Lower leg skin (tissue), 3 donors: ENCODE results near the gene CMTM8.

Source experiments
- POLR2A ChIP-seq, 2 donors: fragments of 450-650 bp; IDR thresholded peaks; one replicate each; pipeline ENCODE4 v1.6.1; 2016 to 2017; ENCODE audit warnings: antibody characterized with exemption in 2 of 2, mild to moderate bottlenecking in 1 of 2, moderate library complexity in 1 of 2
- TF ChIP-seq, protein P1 (sequence below), 3 donors: fragments of 450-650 bp; IDR thresholded peaks; one replicate each; pipeline ENCODE4 v1.5.1; 2016; ENCODE audit warnings: antibody characterized with exemption in 3 of 3, mild to moderate bottlenecking in 3 of 3, moderate library complexity in 2 of 3

DNA sequence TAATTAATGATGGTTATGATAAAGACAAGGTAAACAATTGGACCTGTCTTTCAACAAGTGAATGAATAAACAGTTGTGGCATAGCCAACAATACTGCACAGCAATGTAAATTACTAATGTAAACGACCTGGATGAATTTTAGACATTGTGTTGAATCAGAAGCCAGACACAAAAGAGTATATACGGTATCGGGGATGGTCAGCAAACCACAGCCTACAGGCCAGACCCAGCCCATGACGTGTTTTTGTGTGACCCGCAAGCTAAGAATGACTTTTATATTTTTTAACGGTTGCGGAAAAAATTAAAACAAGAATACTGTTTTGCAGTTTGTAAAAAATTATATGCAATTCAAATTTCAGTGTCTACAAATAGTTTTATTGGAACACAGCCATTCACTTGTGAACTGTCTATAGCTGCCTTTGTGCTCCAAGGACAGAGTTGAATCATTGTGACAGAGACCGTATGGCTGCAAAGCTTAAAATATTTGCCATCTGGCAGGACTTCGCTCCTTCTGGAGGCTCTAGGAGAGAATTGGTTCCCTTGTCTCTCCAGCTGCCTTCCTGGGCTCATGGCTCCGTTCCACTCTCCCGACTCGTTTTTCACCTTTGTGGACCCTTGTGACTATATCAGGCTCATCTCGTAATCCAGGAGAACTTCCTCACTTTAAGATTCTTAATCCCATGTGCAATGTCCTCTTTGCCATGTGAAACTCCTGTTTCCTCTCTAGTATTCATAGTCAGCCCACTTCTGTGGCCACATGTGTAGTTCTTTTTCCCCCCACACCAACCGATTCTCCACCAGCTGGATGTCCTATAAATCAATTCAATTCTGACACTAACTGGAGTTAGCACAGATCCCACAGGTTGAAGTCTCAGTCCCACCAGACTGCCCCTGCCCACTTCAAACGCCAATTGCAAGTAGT, 72.7 kb downstream of the CMTM8 start:
- TF ChIP-seq, protein P1, sequence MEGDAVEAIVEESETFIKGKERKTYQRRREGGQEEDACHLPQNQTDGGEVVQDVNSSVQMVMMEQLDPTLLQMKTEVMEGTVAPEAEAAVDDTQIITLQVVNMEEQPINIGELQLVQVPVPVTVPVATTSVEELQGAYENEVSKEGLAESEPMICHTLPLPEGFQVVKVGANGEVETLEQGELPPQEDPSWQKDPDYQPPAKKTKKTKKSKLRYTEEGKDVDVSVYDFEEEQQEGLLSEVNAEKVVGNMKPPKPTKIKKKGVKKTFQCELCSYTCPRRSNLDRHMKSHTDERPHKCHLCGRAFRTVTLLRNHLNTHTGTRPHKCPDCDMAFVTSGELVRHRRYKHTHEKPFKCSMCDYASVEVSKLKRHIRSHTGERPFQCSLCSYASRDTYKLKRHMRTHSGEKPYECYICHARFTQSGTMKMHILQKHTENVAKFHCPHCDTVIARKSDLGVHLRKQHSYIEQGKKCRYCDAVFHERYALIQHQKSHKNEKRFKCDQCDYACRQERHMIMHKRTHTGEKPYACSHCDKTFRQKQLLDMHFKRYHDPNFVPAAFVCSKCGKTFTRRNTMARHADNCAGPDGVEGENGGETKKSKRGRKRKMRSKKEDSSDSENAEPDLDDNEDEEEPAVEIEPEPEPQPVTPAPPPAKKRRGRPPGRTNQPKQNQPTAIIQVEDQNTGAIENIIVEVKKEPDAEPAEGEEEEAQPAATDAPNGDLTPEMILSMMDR (IDR thresholded peaks at IDR 0.05): no peak
- TF ChIP-seq POLR2A (IDR thresholded peaks at IDR 0.05): no peak
